GM10266 (cell line): ENCODE measurements around the gene PPEF2.

ENCODE experiments used
- DNase-seq: peaks from one replicate; pipeline ENCODE4 v3.0.0; 2012; ENCODE audit errors: extremely low spot score
- CTCF ChIP-seq: IDR thresholded peaks from 2 replicates; pipeline ENCODE4 v1.5.1; 2012; ENCODE audit warnings: mild to moderate bottlenecking, low read depth; ENCODE audit not compliant: control insufficient read depth, insufficient read depth; ENCODE audit errors: missing control alignments

The PPEF2 gene

DNA sequence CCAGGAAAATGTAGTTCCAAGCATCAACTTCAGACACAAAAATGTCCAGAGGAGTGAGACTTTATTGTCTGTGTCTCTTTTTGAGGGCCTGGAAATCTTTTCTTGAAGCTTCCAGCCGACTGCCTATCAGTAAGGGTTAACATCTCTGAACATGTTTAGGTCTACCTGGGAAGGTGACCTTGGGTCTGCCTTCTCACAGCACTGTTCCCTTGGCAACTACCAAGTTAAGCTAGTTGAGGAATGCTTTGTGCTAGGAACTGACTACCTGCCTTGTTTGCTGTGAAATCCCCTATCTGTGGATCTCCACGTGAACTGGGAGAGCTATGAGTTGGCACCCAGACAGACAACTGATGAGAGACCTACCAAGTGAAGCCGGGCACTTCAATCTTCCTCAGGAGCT lies 81.6 kb downstream of the PPEF2 start:
- DNase-seq: no peak
- TF ChIP-seq CTCF: no peak

GRCh38 chr4:75820197-75820596 lies 82.1 kb downstream of the PPEF2 start:
- TF ChIP-seq CTCF: no peak
- DNase-seq: no peak

GRCh38 chr4:75819121-75819520 lies 83.1 kb downstream of the PPEF2 start:
- no peak for TF ChIP-seq CTCF

GRCh38 chr4:75817901-75818300 lies 84.4 kb downstream of the PPEF2 start:
- TF ChIP-seq CTCF: no peak
- no peak for DNase-seq

More at GRCh38 chr4:75819121-75819520, 83.1 kb downstream of the PPEF2 start:
- DNase-seq: no peak
